Measurements from ENCODE around the gene CYB5R4. TPM values are rescaled to one million over a fixed set of nuclear protein-coding genes. Genes with fewer than 3 reads are reported as not detected.

Gene CYB5R4
- total and polyA plus RNA-seq, 10 of the 15 experiments (the other 5 are each of a cell fraction or from before 2014, with no cell fraction given), result 13.4 to 61.1 (median 27.5) TPM

- ChIA-PET CTCF (interaction anchor here (0.6 kb wide), 1 partner anchor 387 kb away, joined by 4 read pairs; no protein-coding TSS in a partner anchor), RAD21 (ENCODE audit: unreplicated experiment) (no interaction called here), POLR2A (no interaction called here), SMC1A (ENCODE audit: uncharacterized antibody, unreplicated experiment) (no interaction called here)
- in situ Hi-C loops (cut with MboI) (no loop called here), intact Hi-C loops (cut with micrococcal nuclease; ENCODE audit: unreplicated experiment) (no loop called here)
- ATAC-seq (no peak), FAIRE-seq (no peak), DNase-seq (ENCODE audit: low read depth, low spot score) (no peak)
- no TSS peak for BruUV-seq (replicated peaks)
- no peaks in the 10 kb centered on the region for H3K9me3 ChIP-seq (replicated peaks; ENCODE audit: control insufficient read depth, insufficient read depth, low read length)
- H3K27ac ChIP-seq (ENCODE audit: control insufficient read depth, insufficient read depth), result no peak overlapping the region
- no peak for TF ChIP-seq SP1 (IDR thresholded peaks at IDR 0.05; ENCODE audit: low read depth, low read length)
- no peak for TF ChIP-seq TCF7 (IDR thresholded peaks at IDR 0.05; ENCODE audit: borderline replicate concordance)
- no peak for TF ChIP-seq JUNB (IDR thresholded peaks at IDR 0.05)
- TF ChIP-seq HDAC6 (IDR thresholded peaks at IDR 0.05; ENCODE audit: unreplicated experiment), result no peak
- H4K20me1 ChIP-seq (ENCODE audit: control insufficient read depth, insufficient read depth), result no peaks in the 10 kb centered on the region
- H3K4me2 ChIP-seq (ENCODE audit: control insufficient read depth, insufficient read depth), result no peak overlapping the region
- no peak overlapping the region for H3K9ac ChIP-seq (ENCODE audit: control insufficient read depth, insufficient read depth, low read length)
- H2AFZ ChIP-seq (ENCODE audit: control insufficient read depth, low read depth, low read length), result no peak overlapping the region
- no peaks in the 10 kb centered on the region for H3K27me3 ChIP-seq (replicated peaks in 1 of 2; ENCODE audit: control insufficient read depth in 2 of 2, insufficient read depth in 2 of 2, low read length in 1 of 2)
- WGBS (ENCODE audit: insufficient coverage, insufficient replicate concordance, low lambda C conversion rate, missing lambda C conversion rate), result 75% methylated on average over 1 of the region's 1 CpG
- H3K79me2 ChIP-seq (ENCODE audit: control insufficient read depth, insufficient read depth, low read length), result no peaks in the 10 kb centered on the region
- 0 out of 2 replicates have a peak, but pooled peaks cover 3% of the 10 kb centered on the region for H3K4me1 ChIP-seq (ENCODE audit: control insufficient read depth, insufficient read depth, low read length)
- no peaks in the 10 kb centered on the region for H3K36me3 ChIP-seq (ENCODE audit: control insufficient read depth in 2 of 2, insufficient read depth in 2 of 2, low read length in 1 of 2)
- no peak overlapping the region for H3K4me3 ChIP-seq
Measured at GRCh38 chr6:84016029-84016428, 156.5 kb downstream of the CYB5R4 start.

Other genes with a start within 250 kb of the CYB5R4 start
- 0.05 TPM in 1 of 2 replicates, not detected in the other for gene SNAP91, start 150.6 kb upstream of the CYB5R4 start, total RNA-seq (2014; rRNA removed)
- 0.18 TPM in 1 of 2 replicates, not detected in the other for gene SNAP91, start 150.6 kb upstream of the CYB5R4 start, total RNA-seq (2014; rRNA removed; fragmentation: Illumina TruSeq; extraction: Trizol)
- 0.33 and 0.35 TPM in 2 replicates for gene SNAP91, start 150.6 kb upstream of the CYB5R4 start, total RNA-seq (2021)
- gene SNAP91, start 150.6 kb upstream of the CYB5R4 start, polyA plus RNA-seq (2011; rRNA removed), result 0.49 and 0.79 TPM in 2 replicates
- gene SNAP91, start 150.6 kb upstream of the CYB5R4 start, polyA plus RNA-seq (2014; fragmentation: Illumina TruSeq; extraction: Trizol), result 0.01 and 0.10 TPM in 2 replicates
- gene SNAP91, start 150.6 kb upstream of the CYB5R4 start, polyA plus RNA-seq (2014; fragmentation: Nextera tagmentation; extraction: Ambion mirVana), result under 1 TPM; 0.02 to 0.08 TPM
- 0.17 and 0.22 TPM in 2 replicates for gene SNAP91, start 150.6 kb upstream of the CYB5R4 start, polyA plus RNA-seq (2014; rRNA removed)
- under 1 TPM in 1 of 2 experiments, not detected in 1; 0.08 TPM for gene SNAP91, start 150.6 kb upstream of the CYB5R4 start, polyA plus RNA-seq (2016; fragmentation: Nextera tagmentation; extraction: Ambion mirVana)
- gene RIPPLY2, start 6.3 kb upstream of the CYB5R4 start, total RNA-seq (2014; rRNA removed), result 0.33 and 0.51 TPM in 2 replicates
- gene RIPPLY2, start 6.3 kb upstream of the CYB5R4 start, total RNA-seq (2014; rRNA removed; fragmentation: Illumina TruSeq; extraction: Trizol), result 0.18 TPM in 1 of 2 replicates, not detected in the other
- gene RIPPLY2, start 6.3 kb upstream of the CYB5R4 start, total RNA-seq (2021), result 0.77 TPM in 1 of 2 replicates, not detected in the other
- gene RIPPLY2, start 6.3 kb upstream of the CYB5R4 start, polyA plus RNA-seq (2011; rRNA removed), result 0.01 TPM in 1 of 2 replicates, not detected in the other
- 0.09 TPM in 1 of 2 replicates, not detected in the other for gene RIPPLY2, start 6.3 kb upstream of the CYB5R4 start, polyA plus RNA-seq (2014; fragmentation: Illumina TruSeq; extraction: Trizol)
- gene RIPPLY2, start 6.3 kb upstream of the CYB5R4 start, polyA plus RNA-seq (2014; fragmentation: Nextera tagmentation; extraction: Ambion mirVana), result not detected
- gene RIPPLY2, start 6.3 kb upstream of the CYB5R4 start, polyA plus RNA-seq (2014; rRNA removed), result 0.17 TPM in 1 of 2 replicates, not detected in the other
- gene RIPPLY2, start 6.3 kb upstream of the CYB5R4 start, polyA plus RNA-seq (2016; fragmentation: Nextera tagmentation; extraction: Ambion mirVana), result not detected
- not detected in 2 replicates for gene MRAP2, start 174.1 kb downstream of the CYB5R4 start, total RNA-seq (2014; rRNA removed)
- not detected in 2 replicates for gene MRAP2, start 174.1 kb downstream of the CYB5R4 start, total RNA-seq (2014; rRNA removed; fragmentation: Illumina TruSeq; extraction: Trizol)
- not detected in 2 replicates for gene MRAP2, start 174.1 kb downstream of the CYB5R4 start, total RNA-seq (2021)
- not detected in 2 replicates for gene MRAP2, start 174.1 kb downstream of the CYB5R4 start, polyA plus RNA-seq (2011; rRNA removed)
- gene MRAP2, start 174.1 kb downstream of the CYB5R4 start, polyA plus RNA-seq (2014; fragmentation: Illumina TruSeq; extraction: Trizol), result not detected in 2 replicates
- not detected for gene MRAP2, start 174.1 kb downstream of the CYB5R4 start, polyA plus RNA-seq (2014; fragmentation: Nextera tagmentation; extraction: Ambion mirVana)
- not detected in 2 replicates for gene MRAP2, start 174.1 kb downstream of the CYB5R4 start, polyA plus RNA-seq (2014; rRNA removed)
- gene MRAP2, start 174.1 kb downstream of the CYB5R4 start, polyA plus RNA-seq (2016; fragmentation: Nextera tagmentation; extraction: Ambion mirVana), result not detected

Data from GM12878 (cell line).